HEK293T (cell line): Measurements from ENCODE around the gene TMCC3.

Experiments used
- BHLHE40 ChIP-seq: fragments of 450-650 bp; IDR thresholded peaks from 2 replicates; pipeline ENCODE4 v1.6.1; 2016; ENCODE audit warnings: mild to moderate bottlenecking, moderate library complexity, borderline replicate concordance
- FOXK2 ChIP-seq: fragments of 450-650 bp; IDR thresholded peaks from 2 replicates; pipeline ENCODE4 v1.6.1; 2016; ENCODE audit warnings: mild to moderate bottlenecking
- LEF1 ChIP-seq: fragments of 450-650 bp; IDR thresholded peaks from 2 replicates; pipeline ENCODE4 v1.6.1; 2017; ENCODE audit warnings: mild to moderate bottlenecking, borderline replicate concordance

- no peak for TF ChIP-seq FOXK2
- no peak for TF ChIP-seq BHLHE40
- TF ChIP-seq LEF1, result no peak
These were observed 94.7 kb downstream of the TMCC3 start for GRCh38 chr12:94555687-94556086.
